Fibroblast of gingiva (primary cell): ENCODE data around the gene B9D1.

Experiments used
- DNase-seq: peaks from one replicate; pipeline ENCODE4 v3.0.0-alpha.2; 2011; ENCODE audit warnings: low read depth

B9D1 gene, protein sequence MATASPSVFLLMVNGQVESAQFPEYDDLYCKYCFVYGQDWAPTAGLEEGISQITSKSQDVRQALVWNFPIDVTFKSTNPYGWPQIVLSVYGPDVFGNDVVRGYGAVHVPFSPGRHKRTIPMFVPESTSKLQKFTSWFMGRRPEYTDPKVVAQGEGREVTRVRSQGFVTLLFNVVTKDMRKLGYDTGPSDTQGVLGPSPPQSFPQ

DNA sequence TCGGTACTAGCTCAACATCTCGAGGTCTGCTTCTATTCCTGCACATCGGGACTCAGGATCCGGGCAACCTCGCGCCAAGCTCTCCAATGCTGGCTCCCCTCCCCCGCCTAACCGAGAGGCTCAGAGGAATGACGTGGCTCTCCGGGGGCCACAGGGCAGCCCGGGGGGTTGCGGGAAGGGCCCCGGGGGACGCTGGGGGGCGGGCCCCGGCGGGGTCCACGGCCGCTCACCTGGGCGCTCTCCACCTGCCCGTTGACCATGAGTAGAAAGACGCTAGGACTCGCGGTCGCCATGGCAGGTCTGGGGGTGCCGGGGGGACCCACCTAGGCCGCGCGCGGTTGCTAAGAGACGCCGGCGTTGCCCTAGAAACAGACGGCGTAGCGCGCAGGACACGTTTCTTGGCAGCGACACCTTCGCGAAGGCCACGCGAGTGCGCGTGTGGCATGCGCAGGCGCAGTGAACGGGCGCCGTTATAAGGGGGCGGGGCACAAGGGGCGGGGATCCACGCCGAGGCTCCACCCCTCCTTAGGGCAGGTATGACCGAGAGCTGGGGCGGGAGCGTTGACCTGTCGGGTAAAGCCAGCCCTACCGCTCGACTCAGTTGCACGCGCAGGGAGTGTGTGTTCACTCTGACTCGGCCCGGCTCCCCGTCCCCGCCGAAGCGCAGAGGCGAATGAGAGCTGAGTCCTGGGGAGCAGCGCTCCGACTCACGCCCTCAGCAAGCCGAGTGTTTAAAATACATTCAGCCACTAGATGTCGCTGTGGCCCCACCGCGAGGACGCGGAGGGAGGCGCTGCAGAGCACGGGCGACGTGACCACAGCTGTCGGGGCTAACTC is at the start of gene B9D1:
TSS of gene B9D1 (minus strand) at position 447 of the 837 bp plus-strand sequence. CDS start at position 293, 154 bp downstream.
- peak; percentile 91 for DNase-seq

DNA sequence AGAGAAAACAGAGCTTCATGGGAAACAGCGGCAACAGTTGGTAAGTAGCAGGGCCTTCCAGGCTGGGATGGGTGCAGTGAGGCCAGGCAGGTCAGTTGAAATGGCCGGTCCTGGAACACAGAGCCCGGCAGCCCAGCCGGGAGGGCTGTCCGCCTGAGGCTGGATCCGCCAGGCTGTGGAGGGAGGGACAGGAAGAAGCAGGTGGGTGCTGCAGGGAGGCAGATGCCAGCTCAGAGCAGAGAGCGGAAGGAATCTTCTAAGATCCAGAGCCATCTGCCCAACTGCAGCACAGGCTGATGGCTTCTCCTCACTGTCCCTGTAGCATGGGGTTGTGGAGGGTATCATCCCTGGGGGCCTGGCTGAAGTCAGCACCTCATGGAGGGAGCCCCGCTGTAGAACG is 49.1 kb upstream of the B9D1 start:
- no peak for DNase-seq

DNA sequence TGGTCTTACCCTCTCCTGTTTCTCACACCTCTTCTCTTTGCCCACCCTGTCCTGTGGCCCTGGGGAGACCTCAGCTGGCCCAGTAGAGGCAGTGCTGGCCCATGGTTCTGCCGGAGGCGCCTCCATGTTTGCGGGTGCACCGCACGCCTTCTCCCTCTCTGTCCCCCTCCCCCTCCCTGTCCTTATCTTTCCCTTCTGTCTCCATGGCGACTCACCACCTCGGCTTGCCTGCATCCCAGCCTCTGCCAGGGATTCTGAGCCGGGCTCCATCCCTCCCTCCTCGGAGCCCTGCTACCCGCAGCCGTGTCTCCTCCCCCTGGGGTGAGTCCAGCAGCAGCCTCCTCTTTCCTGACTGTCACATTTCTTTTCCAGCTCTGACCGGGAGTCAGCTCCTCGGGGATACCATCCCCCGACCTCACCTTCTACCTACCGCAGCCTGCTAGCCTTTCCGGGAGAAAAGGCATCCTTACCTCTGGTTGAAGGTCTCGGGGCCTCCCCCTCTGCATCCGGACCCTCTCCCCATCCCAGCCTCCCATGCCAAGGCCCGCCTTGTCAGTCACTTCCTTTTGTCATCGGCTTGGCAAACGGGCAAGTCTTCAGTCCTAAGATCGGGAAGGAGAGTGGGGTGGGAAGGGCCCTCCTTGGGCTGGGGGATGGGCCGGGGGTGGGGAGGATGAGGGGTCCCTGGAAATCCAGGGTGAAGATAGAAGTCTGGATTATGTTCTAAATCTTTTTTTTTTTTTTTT is 48.5 kb upstream of the B9D1 start, which contains the start of gene RNF112:
TSS of gene RNF112 (plus strand) at position 358 of the 746 bp plus-strand sequence. CDS start at position 535, 177 bp downstream.
- DNase-seq: no peak

DNA sequence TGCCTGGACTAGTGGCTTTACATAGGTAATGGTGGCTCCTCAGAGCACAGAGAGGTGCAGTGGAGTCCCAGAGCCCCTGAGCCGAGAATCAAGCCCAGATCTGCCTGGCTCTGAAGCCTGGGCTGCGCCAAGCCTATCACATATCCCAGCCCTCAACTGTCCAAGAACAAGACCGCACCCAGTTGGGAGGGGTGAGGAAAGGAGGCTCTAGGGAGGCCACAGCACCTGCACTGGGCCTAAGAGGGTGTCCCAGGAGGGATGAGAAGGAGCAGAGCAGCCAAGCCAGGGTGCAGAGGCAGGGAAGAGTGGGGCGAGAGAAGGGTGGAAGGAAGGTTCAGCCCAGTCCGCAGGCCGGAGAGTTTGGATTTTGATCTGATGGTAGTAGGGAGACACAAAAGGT is 47.6 kb upstream of the B9D1 start:
- no peak for DNase-seq

DNA sequence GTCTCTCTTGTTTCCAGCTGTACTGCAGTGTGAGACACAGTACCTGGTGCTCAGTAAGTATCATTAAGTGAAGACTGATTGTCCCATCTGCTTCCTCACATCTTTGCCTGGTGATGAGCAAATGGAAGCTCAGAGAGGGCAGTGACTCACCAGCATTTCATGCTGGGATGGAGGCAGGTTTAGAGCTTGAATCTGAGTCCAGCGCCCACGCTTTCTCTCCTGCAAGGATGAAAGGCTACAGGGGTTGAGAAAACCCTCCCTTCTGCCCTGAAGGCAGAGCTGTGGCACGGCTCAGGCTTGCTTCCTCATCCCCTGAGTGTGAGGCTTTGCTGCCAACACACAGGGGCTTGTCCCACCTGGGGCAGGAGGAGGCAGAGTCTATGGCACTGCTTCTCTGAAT is 47.0 kb upstream of the B9D1 start:
- DNase-seq: no peak

DNA sequence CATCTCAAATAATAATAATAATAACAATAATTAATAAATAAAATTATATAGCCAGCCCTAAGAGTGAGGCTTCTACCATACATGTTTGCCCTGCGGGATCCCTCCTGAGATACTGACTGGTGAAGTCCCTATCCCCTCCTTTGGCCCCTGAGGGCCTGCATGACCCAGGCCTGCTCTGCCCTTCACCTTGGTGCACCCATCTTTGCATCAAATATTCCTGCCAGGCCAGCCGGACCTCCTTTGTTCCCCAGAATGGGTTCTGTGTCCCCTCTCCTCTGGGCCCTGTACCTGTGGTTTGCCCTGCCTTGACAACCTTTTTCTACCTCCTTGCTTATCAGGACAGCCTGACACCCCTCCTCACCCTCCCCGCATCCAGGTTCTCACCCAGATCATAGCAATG is 46.5 kb upstream of the B9D1 start:
- DNase-seq: no peak

DNA sequence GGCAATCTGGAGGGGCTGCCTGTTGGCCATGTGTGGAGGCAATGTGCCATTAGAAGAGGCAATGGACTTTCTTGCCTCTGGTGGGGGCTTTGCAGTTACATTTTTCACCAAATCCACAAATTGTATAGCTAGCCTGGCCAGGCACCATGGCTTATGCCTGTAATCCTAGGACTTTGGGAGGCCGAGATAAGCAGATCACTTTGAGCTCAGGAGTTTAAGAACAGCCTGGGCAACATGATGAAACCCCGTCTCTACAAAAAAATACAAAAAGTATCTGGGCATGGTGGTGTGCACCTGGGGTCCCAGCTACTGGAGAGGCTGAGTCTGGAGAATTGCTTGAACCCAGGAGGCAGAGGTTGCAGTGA is 45.8 kb upstream of the B9D1 start:
- no peak for DNase-seq

DNA sequence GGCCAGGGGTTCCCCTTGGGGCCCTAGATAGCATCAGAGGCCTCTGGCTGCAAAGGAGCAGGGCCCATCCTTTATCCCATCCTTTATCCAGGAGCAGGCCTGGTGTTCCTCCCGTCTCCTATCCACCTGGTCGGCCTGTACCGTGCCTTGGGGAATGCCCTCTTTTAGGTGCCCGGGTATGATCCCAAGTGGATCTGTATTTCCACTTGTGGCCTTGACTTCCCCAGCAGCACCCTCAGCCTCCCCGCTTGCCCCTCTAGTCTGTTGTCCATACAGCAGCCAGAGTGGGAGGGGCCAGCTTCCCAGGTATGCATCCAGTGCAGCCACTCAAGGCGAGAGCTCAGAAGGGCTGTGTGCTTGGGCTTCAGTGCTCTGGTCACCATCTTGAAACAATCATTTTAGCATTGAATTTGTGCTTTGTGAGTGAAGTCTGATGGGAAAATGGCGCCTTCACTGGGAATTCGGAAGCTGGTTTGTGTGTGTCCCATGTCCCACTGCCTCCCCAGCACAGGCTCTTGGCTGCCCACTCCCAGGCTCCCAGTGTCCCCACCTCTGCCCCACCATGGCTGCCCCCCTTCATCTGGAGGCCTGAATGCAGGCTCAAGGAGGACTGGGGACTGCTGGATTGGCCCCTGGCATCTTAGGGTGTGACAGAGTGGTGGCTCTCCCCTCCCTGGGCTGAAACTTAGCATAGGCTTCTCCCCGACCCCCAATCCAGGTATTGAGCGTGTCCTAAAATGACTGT is 45.2 kb upstream of the B9D1 start:
- no peak for DNase-seq

DNA sequence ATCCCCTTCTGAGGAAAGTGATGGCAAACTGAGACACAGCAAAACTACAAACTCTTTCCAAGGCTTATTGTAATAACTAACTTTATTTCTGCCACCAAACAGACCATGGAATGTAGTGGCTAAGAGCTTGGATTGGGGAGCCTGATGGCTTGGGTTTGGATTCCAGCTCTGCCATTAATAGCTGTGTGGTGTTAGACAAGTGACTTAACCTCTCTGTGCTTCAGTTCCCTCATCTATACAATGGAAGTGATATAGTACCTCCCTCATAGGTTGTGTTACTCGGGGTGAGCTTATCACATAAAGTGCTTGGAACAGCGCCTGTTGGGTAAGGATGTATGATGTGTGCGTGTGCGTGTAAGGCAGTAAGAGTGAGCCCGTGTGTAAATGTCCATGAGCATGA is 42.6 kb upstream of the B9D1 start:
- DNase-seq: no peak

DNA sequence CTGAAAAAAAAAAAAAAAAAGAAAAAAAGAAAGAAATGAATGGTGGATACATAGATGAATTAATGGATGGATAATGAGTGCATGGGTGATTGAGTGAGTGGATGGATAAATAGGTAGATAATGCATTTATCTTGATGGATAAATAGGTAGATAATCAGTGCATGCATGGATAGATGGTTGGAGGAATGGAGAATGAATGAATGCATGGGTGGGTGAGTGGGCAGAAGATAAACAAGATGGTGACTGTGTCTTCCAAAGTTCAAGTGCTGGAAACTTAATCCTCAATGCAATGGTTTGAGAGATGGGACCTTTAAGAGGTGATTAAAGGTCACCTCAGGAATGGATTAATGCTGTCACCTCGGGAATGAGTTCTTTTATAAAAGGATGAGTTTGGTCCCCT is 41.7 kb upstream of the B9D1 start:
- no peak for DNase-seq

DNA sequence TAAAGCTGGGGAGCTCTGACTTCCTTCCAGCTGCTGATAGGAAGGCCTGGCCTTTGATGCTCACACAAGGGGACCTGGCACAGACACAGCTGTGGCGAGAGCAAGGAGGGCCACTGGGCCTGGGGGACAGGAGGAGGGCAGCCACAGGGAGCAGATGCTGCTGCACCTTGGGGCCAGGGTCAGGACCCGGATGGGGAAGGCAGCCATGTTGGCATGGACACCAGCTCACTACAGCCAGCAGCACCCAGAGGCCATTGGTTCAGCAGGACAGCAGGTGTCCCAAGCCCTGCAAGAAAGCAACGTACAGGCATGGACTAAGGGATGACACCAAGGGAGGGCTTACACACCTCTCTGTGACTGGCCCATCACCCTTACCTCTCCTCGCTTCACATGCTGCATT is 40.5 kb upstream of the B9D1 start:
- no peak for DNase-seq

DNA sequence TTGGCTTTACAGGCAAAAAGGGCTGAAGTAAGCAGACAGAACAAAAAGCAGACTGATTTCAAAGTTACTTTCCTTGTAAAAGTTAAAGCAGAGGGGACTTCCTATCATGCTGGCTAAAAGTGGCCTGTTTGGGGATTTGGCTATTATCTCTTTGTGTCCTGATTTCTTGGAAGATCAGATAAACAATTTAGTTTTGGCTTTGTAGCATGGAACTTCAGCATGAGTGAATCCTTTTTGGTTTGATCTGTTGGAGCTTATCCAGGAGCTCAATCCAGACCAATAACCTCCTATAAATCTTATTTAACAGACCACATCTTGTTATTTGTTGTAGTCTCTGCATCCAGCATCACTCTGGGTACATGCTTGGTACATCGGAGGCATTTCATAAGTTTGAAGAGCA is 39.6 kb upstream of the B9D1 start:
- DNase-seq: no peak

DNA sequence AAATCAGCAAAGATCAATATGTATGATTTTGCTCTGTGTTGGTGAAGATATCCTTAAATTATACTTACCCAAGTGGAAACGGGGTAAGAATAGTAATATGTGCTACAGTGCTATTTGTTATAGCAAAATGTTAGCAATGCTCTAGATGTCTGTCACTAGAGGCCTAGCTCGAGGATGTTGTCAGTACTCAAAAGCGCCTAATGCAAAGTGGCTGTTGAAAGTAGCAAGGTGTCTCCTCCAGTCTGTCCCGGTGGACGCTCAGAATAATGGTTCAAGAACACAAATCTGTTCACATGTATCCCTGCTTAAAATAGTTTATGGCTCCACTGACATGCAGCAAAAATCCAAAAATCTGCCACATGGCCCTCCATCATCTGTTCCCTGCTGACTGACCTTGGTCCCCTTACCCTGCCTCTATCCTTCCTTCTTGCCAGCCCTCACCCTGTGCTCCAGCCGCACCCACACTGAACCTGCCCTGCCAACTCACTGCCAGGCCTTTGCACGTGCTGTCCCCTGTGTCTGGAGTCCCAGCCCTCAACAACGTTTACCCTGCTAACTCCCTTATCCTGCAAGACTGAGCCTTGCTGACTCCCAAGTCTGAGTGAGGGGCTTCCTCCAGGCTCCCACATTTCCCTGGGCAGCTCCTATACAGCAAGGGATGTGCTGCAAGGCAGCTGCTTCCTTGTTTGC is 38.9 kb upstream of the B9D1 start:
- DNase-seq: no peak

DNA sequence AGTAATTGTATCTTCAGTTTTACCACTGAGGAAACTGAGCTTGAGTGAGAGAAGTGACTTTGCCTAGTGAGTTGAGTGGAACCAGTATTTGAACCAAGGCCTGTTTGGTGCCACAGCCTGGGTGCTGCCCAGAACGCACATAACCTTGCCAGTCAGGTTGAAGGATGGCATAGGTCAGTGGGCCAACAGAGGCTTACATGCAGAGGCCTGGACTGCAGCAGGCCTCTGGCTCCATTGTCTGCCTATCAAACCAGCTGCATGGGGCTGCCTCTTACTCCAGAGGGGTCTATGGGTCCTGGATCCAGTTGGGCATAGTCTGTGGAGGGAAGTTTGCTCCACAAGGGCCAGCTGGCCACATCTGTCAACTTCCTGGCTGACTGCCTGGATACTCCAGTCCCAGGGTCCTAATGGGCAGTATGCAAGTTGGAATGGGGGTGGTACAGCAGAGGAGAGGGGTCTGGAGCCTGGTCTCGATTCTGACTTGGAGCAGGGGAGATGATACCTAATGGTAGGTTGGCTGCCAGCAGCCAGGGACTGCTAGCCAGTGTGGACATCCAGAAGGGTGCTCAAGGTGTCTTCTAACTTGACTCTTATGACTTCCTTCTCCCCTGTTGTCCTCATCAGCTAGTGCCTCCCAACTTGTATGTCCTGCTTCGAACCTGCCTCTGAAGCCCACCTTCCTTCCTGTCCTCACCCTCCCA is 37.4 kb upstream of the B9D1 start:
- no peak for DNase-seq

DNA sequence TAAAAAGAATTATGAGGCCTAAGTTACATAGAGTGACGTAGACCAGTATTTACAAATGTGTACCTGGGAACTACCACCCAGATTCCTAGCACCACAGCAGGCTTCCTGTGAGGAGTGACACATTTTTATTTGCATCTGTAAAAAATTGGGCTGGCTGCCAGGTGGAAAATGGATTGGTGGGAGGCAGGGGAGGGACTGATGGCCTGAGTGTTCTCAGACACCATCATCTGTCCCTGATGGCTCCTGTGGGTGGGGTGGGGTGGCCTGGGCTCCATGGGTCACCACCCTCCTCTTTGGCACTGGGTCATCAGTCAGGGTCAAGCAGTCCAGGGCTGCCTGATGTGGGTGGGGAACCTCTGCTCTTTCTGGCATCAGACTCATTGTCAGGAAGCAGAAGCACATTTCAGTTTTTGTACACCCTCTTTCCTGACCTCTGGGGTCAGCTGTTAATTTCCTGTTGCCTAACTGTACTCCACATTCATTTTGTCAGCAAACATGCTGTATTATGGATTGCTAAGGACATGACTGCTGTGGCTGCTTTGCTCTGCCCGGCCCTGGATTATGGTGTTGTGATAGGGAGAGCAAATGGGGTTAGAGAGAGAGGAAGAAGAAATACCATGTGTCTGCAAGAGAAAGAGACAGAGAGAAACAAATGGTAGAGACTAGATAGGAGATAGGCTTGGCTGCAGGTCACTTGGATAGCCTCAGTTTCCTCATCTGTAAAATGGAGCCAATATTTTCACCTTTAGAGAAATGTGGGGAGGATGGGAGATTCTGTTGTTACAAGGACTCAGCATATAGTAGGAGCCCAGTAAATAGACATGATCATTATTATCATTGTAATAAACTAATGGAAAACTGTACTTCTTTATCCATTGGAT is 36.0 kb upstream of the B9D1 start:
- DNase-seq: peak; percentile 42

DNA sequence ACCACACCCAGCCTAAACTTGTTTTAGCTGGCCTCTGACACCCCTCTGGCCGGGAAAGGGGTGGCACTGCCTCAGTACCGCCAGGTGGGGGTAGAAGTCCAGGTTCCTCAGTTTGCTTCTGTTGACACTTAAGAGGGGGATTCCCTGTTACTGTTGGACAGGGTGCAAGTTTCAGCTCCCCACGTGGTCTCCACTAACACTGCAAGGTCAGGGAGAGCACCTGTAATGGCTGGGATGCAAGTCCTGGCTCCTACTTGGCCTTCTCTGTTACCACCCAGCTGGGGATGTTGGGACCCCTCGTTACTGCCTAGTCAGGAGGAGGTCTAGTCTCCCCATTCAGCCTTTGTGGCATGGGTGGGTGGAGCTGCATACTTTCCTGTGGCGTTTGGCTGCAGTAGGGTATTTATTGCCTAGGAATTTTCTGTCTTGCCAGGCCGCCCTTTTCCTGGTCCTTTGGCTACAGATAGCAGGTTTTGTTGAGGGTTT is 35.1 kb upstream of the B9D1 start:
- DNase-seq: no peak

DNA sequence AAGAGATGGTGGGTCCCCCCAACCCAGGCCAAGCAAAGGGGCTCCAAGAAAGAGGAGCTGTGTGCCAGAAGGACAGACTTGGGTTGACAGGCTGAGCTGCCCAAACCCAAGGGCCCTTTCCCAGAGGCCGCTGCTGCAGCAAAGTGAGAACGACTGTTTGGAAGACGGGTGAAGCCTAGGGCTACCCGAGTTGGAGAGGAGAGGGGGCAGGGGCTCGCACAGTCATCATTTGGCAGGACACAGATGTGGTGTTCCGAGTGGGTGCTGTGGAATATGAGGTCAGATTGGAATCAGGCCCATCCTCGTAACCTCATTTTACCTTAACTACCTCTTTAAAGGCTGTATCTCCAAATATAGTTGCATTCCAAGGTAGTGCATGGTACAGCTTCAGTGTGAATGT is 29.8 kb upstream of the B9D1 start:
- no peak for DNase-seq

DNA sequence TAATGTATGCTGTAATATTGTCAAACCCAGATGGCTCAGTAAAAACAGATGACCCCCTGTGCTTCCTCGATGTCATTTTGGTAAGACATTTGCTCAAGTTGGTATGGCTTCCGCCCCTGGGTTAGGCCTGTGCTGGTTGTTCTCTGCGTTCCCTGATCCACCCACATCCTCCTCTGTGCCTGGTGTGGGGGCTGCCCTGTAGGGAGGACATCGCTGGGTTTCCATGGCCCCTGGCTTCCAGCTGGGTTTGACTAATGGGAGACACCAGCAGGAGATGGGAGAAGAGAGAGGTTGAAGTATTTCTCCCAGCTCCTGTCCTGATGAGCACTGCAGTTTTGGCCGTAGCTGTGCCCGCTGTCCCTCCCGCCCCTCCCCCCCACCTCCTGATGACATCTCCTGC is 28.9 kb upstream of the B9D1 start:
- no peak for DNase-seq

DNA sequence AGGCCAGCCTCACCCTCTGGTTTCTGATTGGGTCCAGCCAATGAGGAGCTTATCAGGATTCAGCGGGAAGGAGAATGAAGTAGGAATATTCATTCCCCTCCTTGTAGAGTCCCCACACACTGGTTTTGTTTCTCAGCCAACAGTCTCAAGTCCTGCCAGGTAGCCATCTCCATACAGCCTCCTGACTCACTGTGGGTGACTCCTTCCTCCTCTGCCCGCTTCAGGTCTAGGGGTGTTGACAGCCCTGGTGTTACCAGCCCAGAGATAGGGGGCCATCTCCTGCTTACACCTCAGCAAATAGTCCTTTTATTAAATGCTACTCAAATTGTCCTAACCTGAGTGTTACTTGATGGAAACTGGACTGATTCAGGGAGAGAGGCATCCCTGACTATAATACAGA is 28.4 kb upstream of the B9D1 start:
- DNase-seq: no peak
